Kidney epithelial cell (primary cell): ENCODE data around the gene CCDC180. TPM values are rescaled to one million over a fixed set of nuclear protein-coding genes. Genes with fewer than 3 reads are reported as not detected.

Experiments
- DNase-seq: peaks from one replicate; pipeline ENCODE4 v3.0.0-alpha.2; 2010; ENCODE audit warnings: low read depth
- H3K27me3 ChIP-seq: 2 replicates; pipeline ENCODE4 v1.6.0; 2011; ENCODE audit warnings: low read length; ENCODE audit not compliant: control insufficient read depth, insufficient read depth
- H3K36me3 ChIP-seq: 2 replicates; pipeline ENCODE4 v1.5.1; 2011; ENCODE audit warnings: low read length; ENCODE audit not compliant: control insufficient read depth, insufficient read depth
- H3K4me3 ChIP-seq: 2 replicates; pipeline ENCODE4 v1.5.1; 2011; ENCODE audit warnings: low read depth, mild to moderate bottlenecking, control low read depth, low read length
- total RNA-seq: library from RNA; depleted of rRNA; stranded (reverse); fragments of >200 nt; gene quantifications from 2 replicates; pipeline ENCODE4 v1.2.3, GENCODE V29; 2015
- TF ChIP-seq, protein P1 (sequence below): IDR thresholded peaks from 2 replicates; pipeline ENCODE4 v1.5.1; 2011; ENCODE audit warnings: mild to moderate bottlenecking, moderate library complexity, low read length, control low read depth, inconsistent platforms; ENCODE audit not compliant: insufficient read depth, poor library complexity, severe bottlenecking

The CCDC180 gene
- total RNA-seq, 1 donor from 2014 or later = 1.3 TPM

DNA sequence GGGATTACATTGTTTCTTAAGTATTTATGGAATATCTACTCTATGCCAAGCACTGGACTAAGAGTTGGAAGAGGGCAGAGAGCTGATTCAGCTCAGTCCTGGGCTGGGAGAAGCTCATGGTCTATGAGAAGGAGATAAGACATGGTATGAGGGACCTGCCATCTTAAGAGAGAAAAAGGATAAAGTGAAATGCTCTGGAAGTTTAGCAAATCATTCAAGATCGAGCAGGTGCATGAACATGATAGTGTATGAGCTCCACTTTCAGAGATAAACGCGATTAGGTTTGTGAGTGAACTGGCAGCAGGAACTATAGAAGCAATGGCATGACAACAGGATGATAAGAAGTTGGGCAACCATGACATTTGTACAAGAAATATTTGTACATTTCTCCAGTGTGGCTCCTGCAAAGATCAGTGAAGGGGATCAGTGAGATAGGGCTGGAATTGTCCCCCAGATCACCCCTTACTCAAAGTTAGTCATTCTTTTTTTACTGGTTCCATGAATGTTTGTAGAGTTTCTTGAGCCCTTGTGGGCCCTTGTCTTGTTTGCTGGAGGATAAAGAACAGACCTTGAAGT is 26.6 kb upstream of the CCDC180 start:
- TF ChIP-seq, protein P1, sequence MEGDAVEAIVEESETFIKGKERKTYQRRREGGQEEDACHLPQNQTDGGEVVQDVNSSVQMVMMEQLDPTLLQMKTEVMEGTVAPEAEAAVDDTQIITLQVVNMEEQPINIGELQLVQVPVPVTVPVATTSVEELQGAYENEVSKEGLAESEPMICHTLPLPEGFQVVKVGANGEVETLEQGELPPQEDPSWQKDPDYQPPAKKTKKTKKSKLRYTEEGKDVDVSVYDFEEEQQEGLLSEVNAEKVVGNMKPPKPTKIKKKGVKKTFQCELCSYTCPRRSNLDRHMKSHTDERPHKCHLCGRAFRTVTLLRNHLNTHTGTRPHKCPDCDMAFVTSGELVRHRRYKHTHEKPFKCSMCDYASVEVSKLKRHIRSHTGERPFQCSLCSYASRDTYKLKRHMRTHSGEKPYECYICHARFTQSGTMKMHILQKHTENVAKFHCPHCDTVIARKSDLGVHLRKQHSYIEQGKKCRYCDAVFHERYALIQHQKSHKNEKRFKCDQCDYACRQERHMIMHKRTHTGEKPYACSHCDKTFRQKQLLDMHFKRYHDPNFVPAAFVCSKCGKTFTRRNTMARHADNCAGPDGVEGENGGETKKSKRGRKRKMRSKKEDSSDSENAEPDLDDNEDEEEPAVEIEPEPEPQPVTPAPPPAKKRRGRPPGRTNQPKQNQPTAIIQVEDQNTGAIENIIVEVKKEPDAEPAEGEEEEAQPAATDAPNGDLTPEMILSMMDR = no peak
- Histone ChIP-seq H3K4me3 (no peak overlapping the region), H3K36me3 (peaks cover 1% of the 10 kb centered on the region), H3K27me3 (no peaks in the 10 kb centered on the region)
- DNase-seq = no peak

DNA sequence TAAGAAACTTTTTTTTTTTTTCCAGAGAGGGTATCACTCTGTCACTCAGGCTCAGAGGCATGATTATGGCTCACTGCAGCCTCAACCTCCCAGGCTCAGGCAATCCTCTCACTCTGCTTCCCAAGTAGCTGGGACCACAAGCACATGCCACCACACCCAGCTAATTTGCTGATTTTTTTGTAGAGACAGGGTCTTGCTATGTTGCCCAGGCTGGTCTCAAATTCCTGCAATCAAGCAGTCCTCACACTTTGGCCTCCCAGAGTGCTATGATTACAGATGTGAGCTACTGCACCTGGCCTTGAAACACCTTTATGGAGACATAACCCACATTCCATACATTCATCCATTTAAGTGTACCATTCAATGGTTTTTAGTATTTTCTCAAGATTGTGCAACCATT is 23.7 kb upstream of the CCDC180 start:
- Histone ChIP-seq H3K4me3 (no peak overlapping the region), H3K27me3 (no peaks in the 10 kb centered on the region), H3K36me3 (peaks cover 1% of the 10 kb centered on the region)
- TF ChIP-seq, protein P1 = no peak
- no peak for DNase-seq

DNA sequence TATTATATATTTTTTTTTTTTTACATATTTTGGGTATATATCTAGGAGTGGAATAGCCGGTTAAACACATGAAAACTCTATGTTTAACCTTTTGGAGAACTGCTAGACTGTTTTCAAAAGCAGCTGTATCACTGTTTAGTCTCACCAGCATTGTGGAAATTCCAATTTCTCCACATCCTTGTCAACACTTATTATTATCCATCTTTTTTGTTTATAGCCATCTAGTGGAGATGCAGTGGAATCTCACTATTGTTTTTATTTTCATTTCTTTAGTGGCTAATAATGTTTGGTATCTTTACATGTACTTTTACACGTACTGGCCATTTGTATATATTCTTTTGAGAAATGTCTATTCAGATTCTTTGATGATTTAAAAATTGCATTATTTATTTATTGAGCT is 22.7 kb upstream of the CCDC180 start:
- Histone ChIP-seq H3K27me3 (no peaks in the 10 kb centered on the region), H3K4me3 (no peak overlapping the region), H3K36me3 (peaks cover 1% of the 10 kb centered on the region)
- TF ChIP-seq, protein P1 = no peak
- DNase-seq = no peak

DNA sequence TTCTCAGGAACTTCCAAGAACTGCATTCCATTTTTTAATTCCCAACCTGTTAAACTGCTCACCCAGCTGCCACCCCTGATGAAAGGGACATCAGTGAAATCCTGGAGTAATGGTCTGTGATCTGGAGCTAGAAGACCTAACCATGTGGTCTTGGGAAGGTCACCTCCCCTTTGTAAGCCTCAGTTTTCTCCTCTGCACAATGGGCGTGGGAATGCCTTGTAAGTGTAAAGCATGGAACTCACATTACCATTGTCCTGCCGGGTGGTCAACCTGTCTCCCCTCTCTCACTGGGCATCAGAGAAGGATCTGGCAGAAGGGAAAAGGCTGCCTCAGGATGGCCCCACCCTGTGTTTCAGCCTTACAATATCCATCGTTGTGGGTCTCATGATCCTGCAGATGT is 15.3 kb upstream of the CCDC180 start:
- DNase-seq = no peak
- Histone ChIP-seq H3K4me3 (no peak overlapping the region), H3K36me3 (no peaks in the 10 kb centered on the region), H3K27me3 (no peaks in the 10 kb centered on the region)
- TF ChIP-seq, protein P1 = no peak

DNA sequence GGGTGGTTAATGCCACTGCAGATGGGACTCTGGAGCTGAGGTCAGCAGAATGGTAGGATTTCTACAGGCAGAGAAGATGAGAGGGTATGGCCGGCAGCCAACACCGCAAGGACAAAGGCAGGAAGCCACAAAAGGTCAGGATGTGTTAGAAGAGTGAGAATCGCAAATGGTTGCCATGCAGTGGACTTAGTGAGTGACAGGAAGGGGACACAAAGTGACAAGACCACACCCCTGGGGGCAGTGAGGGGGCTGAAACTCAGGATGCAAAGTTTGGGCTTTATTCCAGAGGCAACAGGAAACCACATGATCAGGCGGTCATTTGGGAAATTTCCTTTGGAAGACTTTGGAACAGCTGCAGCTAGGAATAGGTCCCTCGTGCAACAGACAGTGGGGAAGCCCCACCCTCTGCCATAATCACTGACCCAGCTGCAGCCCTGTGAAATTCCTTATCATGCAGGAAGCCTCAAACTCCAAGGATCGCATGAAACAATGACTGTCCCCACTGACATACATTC is 14.2 kb upstream of the CCDC180 start:
- no peak for DNase-seq
- TF ChIP-seq, protein P1 = no peak
- H3K36me3 ChIP-seq = no peaks in the 10 kb centered on the region
- H3K4me3 ChIP-seq = no peak overlapping the region
- H3K27me3 ChIP-seq = no peaks in the 10 kb centered on the region

DNA sequence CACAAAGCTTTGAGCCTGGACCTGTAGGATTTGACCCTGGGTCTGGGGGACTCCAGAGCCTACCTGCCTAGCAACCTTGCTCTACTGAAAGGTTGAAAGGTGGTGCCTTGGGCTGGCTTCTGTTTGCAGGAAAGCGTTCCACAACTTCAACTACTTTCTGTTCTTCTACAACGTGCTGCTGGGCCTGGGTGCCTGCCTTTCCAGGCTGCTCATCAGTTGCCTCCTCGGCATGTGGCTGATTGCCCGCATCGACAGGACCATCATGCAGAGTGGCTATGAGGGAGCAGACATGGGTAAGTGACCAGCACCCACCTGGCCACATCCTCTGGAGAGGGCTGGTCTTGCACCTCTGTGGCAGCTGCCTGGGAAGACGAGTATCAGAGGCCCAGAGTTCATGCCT is 13.6 kb upstream of the CCDC180 start:
- no peak for DNase-seq
- TF ChIP-seq, protein P1 = no peak
- Histone ChIP-seq H3K36me3 (no peaks in the 10 kb centered on the region), H3K4me3 (no peak overlapping the region), H3K27me3 (no peaks in the 10 kb centered on the region)
